Ishikawa (cell line): Measurements from ENCODE around the gene CFAP46.

Experiments
- CEBPB ChIP-seq: IDR thresholded peaks from 2 replicates; pipeline ENCODE4 v1.6.1; 2012
- CREB1 ChIP-seq: IDR thresholded peaks from 2 replicates; pipeline ENCODE4 v1.6.1; 2012; ENCODE audit warnings: low read depth
- EGR1 ChIP-seq: IDR thresholded peaks from 2 replicates; pipeline ENCODE4 v1.6.1; 2012
- EP300 ChIP-seq: IDR thresholded peaks from 2 replicates; pipeline ENCODE4 v1.6.1; 2012; ENCODE audit warnings: borderline replicate concordance
- FOXM1 ChIP-seq: IDR thresholded peaks from 2 replicates; pipeline ENCODE4 v1.6.1; 2012; ENCODE audit warnings: low read depth, borderline replicate concordance
- NFIC ChIP-seq: IDR thresholded peaks from 2 replicates; pipeline ENCODE4 v1.6.1; 2012
- RAD21 ChIP-seq: IDR thresholded peaks from 2 replicates; pipeline ENCODE4 v1.6.1; 2012; ENCODE audit warnings: low read depth
- TAF1 ChIP-seq: IDR thresholded peaks from 2 replicates; pipeline ENCODE4 v1.6.1; 2012; ENCODE audit warnings: low read depth, mild to moderate bottlenecking
- TCF12 ChIP-seq: IDR thresholded peaks from 2 replicates; pipeline ENCODE4 v1.6.1; 2012; ENCODE audit warnings: low read depth
- TEAD4 ChIP-seq: IDR thresholded peaks from 2 replicates; pipeline ENCODE4 v1.6.1; 2012
- YY1 ChIP-seq: IDR thresholded peaks from 2 replicates; pipeline ENCODE4 v1.6.1; 2012; ENCODE audit warnings: low read depth
- ZBTB7A ChIP-seq: IDR thresholded peaks from 2 replicates; pipeline ENCODE4 v1.6.1; 2012; ENCODE audit warnings: low read depth
- TF ChIP-seq, protein P1 (sequence below): IDR thresholded peaks from 2 replicates; pipeline ENCODE4 v1.6.1; 2012; ENCODE audit warnings: low read depth, mild to moderate bottlenecking
- TF ChIP-seq, protein P2 (sequence below): IDR thresholded peaks from 2 replicates; pipeline ENCODE4 v1.6.1; 2012
- TF ChIP-seq, protein P3 (sequence below): IDR thresholded peaks from 2 replicates; pipeline ENCODE4 v1.6.1; 2012

CFAP46 gene

DNA sequence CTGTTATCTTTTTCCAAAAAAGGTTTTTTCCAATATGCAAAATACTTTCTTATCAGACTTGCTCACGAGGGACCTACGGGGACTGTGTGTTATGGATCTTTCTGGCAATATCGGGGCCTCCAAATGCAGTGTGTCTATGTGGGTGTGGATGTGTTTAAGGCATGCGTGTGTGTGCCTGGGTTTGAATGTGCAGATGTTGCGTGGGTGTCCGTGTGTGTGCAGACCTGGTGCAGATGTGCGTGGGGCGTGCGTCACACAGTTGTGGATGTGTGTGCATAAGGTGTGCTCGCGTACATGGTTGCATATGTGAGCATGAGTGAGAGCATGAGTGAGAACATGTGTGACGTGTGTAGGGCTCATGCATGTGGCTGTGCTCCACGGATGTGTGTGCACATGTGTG lies 176.1 kb downstream of the CFAP46 start:
- no peak for TF ChIP-seq RAD21
- TF ChIP-seq TCF12 = no peak
- TF ChIP-seq CEBPB = no peak
- no peak for TF ChIP-seq FOXM1
- TF ChIP-seq, protein P1, sequence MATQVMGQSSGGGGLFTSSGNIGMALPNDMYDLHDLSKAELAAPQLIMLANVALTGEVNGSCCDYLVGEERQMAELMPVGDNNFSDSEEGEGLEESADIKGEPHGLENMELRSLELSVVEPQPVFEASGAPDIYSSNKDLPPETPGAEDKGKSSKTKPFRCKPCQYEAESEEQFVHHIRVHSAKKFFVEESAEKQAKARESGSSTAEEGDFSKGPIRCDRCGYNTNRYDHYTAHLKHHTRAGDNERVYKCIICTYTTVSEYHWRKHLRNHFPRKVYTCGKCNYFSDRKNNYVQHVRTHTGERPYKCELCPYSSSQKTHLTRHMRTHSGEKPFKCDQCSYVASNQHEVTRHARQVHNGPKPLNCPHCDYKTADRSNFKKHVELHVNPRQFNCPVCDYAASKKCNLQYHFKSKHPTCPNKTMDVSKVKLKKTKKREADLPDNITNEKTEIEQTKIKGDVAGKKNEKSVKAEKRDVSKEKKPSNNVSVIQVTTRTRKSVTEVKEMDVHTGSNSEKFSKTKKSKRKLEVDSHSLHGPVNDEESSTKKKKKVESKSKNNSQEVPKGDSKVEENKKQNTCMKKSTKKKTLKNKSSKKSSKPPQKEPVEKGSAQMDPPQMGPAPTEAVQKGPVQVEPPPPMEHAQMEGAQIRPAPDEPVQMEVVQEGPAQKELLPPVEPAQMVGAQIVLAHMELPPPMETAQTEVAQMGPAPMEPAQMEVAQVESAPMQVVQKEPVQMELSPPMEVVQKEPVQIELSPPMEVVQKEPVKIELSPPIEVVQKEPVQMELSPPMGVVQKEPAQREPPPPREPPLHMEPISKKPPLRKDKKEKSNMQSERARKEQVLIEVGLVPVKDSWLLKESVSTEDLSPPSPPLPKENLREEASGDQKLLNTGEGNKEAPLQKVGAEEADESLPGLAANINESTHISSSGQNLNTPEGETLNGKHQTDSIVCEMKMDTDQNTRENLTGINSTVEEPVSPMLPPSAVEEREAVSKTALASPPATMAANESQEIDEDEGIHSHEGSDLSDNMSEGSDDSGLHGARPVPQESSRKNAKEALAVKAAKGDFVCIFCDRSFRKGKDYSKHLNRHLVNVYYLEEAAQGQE = no peak
- no peak for TF ChIP-seq EGR1
- TF ChIP-seq TAF1 = no peak

DNA sequence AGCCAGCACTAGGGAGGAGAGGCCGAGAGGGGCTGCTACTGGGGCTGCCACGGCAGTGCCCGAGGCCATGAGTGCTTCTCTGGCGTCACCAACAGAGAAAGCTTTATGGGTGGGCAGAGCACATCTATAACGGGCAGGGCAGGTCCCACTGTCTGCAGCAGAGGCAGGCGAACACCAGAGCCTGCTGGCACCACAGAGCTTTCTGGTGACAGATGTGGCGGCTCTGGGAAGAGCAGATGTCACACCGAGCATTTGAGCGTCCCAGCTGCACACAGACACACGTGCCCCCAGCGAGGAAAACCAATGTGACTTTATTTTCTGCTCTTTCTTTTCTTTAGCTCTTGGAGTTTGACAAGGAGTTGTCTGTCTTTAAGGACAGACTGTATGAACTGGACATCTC lies 176.9 kb downstream of the CFAP46 start:
- TF ChIP-seq, protein P1 = no peak
- no peak for TF ChIP-seq NFIC
- TF ChIP-seq, protein P2, sequence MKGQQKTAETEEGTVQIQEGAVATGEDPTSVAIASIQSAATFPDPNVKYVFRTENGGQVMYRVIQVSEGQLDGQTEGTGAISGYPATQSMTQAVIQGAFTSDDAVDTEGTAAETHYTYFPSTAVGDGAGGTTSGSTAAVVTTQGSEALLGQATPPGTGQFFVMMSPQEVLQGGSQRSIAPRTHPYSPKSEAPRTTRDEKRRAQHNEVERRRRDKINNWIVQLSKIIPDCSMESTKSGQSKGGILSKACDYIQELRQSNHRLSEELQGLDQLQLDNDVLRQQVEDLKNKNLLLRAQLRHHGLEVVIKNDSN = no peak
- TF ChIP-seq ZBTB7A = no peak
- TF ChIP-seq EP300 = no peak
- no peak for TF ChIP-seq CREB1
- no peak for TF ChIP-seq RAD21
- no peak for TF ChIP-seq YY1
- TF ChIP-seq TAF1 = no peak
- no peak for TF ChIP-seq TEAD4
- no peak for TF ChIP-seq FOXM1
- TF ChIP-seq, protein P3, sequence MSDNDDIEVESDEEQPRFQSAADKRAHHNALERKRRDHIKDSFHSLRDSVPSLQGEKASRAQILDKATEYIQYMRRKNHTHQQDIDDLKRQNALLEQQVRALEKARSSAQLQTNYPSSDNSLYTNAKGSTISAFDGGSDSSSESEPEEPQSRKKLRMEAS = no peak
- TF ChIP-seq CEBPB = no peak
- TF ChIP-seq TCF12 = no peak

DNA sequence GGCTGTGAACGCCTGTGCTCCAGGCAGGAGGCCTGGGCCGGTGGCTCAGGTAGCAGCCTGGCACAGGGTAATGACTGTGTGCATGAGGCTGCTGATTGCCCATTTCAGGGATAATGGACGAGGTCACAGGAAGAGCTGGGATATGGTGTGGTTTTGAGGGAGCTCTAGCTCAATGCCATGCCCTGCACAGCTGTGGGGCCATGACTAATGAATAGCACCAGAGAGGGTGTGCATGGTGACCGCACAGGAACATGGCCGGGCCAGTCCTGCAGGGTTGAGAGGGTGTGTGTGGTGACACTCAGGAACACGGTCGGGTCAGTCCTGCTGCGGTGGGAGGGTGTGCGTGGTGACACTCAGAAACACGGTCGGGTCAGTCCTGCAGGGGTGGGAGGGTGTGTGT lies 178.3 kb downstream of the CFAP46 start:
- TF ChIP-seq CEBPB (no peak), ZBTB7A (no peak), TAF1 (no peak), CREB1 (no peak), TCF12 (no peak), NFIC (no peak), YY1 (no peak), RAD21 (no peak), TEAD4 (no peak), EGR1 (no peak), FOXM1 (no peak), EP300 (no peak)
- TF ChIP-seq, protein P1 = no peak
- TF ChIP-seq, protein P3 = no peak
- TF ChIP-seq, protein P2 = no peak

DNA sequence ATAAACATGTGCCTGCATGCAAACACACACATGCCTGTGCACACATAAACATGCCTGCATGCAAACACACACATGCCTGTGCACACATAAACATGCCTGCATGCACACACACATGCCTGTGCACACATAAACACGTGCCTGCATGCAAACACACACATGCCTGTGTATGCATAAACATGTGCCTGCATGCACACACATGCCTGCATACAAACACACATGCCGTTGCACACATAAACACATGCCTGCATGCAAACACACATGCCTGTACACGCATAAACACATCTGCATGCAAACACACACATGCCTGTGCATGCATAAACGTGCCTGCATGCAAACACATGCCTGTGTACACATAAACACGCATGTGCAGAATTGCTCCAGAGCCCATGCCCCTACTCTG lies 178.8 kb downstream of the CFAP46 start:
- TF ChIP-seq TCF12 (no peak), RAD21 (no peak), TEAD4 (no peak), CEBPB (no peak), EP300 (no peak), ZBTB7A (no peak), TAF1 (no peak), EGR1 (no peak), YY1 (no peak)
- TF ChIP-seq, protein P1 = no peak
- TF ChIP-seq, protein P3 = no peak
- TF ChIP-seq, protein P2 = no peak
